ENCODE data around the gene PC.

GRCh38 chr11:66910669-66911068 lies 47.5 kb downstream of the PC start:
- TF ChIP-seq CTCF (IDR thresholded peaks at IDR 0.05; ENCODE audit: low read length) (no peak), EZH2phosphoT487 (IDR thresholded peaks at IDR 0.05; ENCODE audit: low read length) (no peak)

Data from MM.1S (cell line).